SK-N-SH (cell line): ENCODE results near the gene TSSC4. TPM values are rescaled to one million over a fixed set of nuclear protein-coding genes. Genes with fewer than 3 reads are reported as not detected.

Experiments used
- CTCF ChIA-PET: fragments of 300-600, 350-600 bp; formaldehyde crosslinking; extraction: SDS; loops from one replicate; lab custom pipeline; 2021; lab: Yijun Ruan, JAX
- POLR2A ChIA-PET: fragments of 350-600 bp; sonication (Branson Sonifier 250); formaldehyde crosslinking; extraction: SDS; loops from one replicate; lab custom pipeline; 2020; ENCODE audit warnings: antibody characterized with exemption, inconsistent platforms; lab: Yijun Ruan, JAX
- DNase-seq: peaks from one replicate; pipeline ENCODE4 v3.0.0; 2012
- H2AFZ ChIP-seq: fragments of 200-600 bp; sonication (generic); 2 replicates; pipeline ENCODE4 v1.8.1; 2016; ENCODE audit warnings: antibody characterized with exemption, mild to moderate bottlenecking, low read depth
- H3F3A ChIP-seq: fragments of 200-600 bp; sonication (generic); replicated peaks from 2 replicates; pipeline ENCODE3; 2016; ENCODE audit warnings: antibody characterized with exemption, mild to moderate bottlenecking; ENCODE audit not compliant: insufficient read depth
- H3K27ac ChIP-seq, 2 experiments: fragments of 200-500 bp in 1 of 2; fragments of 200-600 bp in 1 of 2; sonication (Bioruptor generic) in 1 of 2; sonication (generic), shearing (Covaris generic) in 1 of 2; 2 replicates each; pipeline versions ENCODE4 v1.5.1 to v1.6.1; 2014 to 2016; ENCODE audit warnings: low read depth in 2 of 2, inconsistent platforms in 1 of 2, low read length in 1 of 2, mild to moderate bottlenecking in 1 of 2, mixed read lengths in 1 of 2
- H3K27me3 ChIP-seq: fragments of 200-600 bp; sonication (generic), shearing (Covaris generic); 2 replicates; pipeline ENCODE4 v1.6.1; 2016; ENCODE audit warnings: mixed run types; ENCODE audit not compliant: insufficient read depth
- H3K36me3 ChIP-seq, 2 experiments: fragments of 200-500 bp in 1 of 2; fragments of 200-600 bp in 1 of 2; sonication (Bioruptor generic) in 1 of 2; sonication (generic) in 1 of 2; replicated peaks in 1 of 2; 2 replicates each; pipeline versions ENCODE3 to v1.5.1; 2014 to 2016; ENCODE audit warnings: low read length in 1 of 2, mild to moderate bottlenecking in 1 of 2; ENCODE audit not compliant: insufficient read depth in 2 of 2, control insufficient read depth in 1 of 2
- H3K4me1 ChIP-seq, 2 experiments: fragments of 200-500 bp in 1 of 2; fragments of 200-600 bp in 1 of 2; sonication (Bioruptor generic) in 1 of 2; sonication (generic), shearing (Covaris generic) in 1 of 2; 2 replicates each; pipeline versions ENCODE4 v1.5.1 to v1.6.1; 2014 to 2016; ENCODE audit warnings: low read depth in 1 of 2, low read length in 1 of 2, mixed run types in 1 of 2; ENCODE audit not compliant: insufficient read depth in 2 of 2, control insufficient read depth in 1 of 2
- H3K4me2 ChIP-seq: fragments of 200-600 bp; sonication (generic), shearing (Covaris generic); 2 replicates; pipeline ENCODE4 v1.6.1; 2017; ENCODE audit warnings: mixed run types
- H3K4me3 ChIP-seq, 2 experiments: fragments of 200-500 bp in 1 of 2; fragments of 200-600 bp in 1 of 2; sonication (Bioruptor generic) in 1 of 2; sonication (generic), shearing (Covaris generic) in 1 of 2; 2 replicates each; pipeline versions ENCODE4 v1.5.1 to v1.8.1; 2014 to 2016; ENCODE audit warnings: low read depth in 2 of 2, inconsistent platforms in 1 of 2, low read length in 1 of 2, mild to moderate bottlenecking in 1 of 2, mixed read lengths in 1 of 2, moderate library complexity in 1 of 2
- H3K79me2 ChIP-seq: fragments of 200-600 bp; sonication (generic); 2 replicates; pipeline ENCODE4 v1.8.1; 2017; ENCODE audit warnings: mild to moderate bottlenecking; ENCODE audit not compliant: insufficient read depth
- H3K9ac ChIP-seq: fragments of 200-600 bp; sonication (generic); 2 replicates; pipeline ENCODE4 v1.6.1; 2017; ENCODE audit warnings: mixed run types
- H3K9me2 ChIP-seq: fragments of 200-600 bp; sonication (generic); 2 replicates; pipeline ENCODE4 v1.6.1; 2017; ENCODE audit warnings: mixed run types
- H3K9me3 ChIP-seq: fragments of 200-600 bp; sonication (generic); 2 replicates; pipeline ENCODE4 v1.6.1; 2017; ENCODE audit warnings: mixed run types, mild to moderate bottlenecking, moderate library complexity
- H4K20me1 ChIP-seq: fragments of 200-600 bp; sonication (generic); 2 replicates; pipeline ENCODE4 v1.6.1; 2017; ENCODE audit warnings: mild to moderate bottlenecking, mixed run types; ENCODE audit not compliant: insufficient read depth
- CHD2 ChIP-seq: fragments of 150-350 bp; IDR thresholded peaks from 2 replicates; pipeline ENCODE4 v1.6.1; 2018; ENCODE audit warnings: low read length; ENCODE audit not compliant: partially characterized antibody
- ELF1 ChIP-seq: IDR thresholded peaks from 2 replicates; pipeline ENCODE4 v1.4.0; 2012
- EP300 ChIP-seq, 2 experiments: IDR thresholded peaks; 2 replicates each; pipeline versions ENCODE4 v1.4.0 to v1.6.1; 2012; ENCODE audit warnings: borderline replicate concordance in 1 of 2, low read depth in 1 of 2, low read length in 1 of 2
- EZH2phosphoT487 ChIP-seq: fragments of 200-600 bp; sonication (generic); IDR thresholded peaks from 2 replicates; pipeline ENCODE4 v1.6.1; 2017; ENCODE audit warnings: low read depth, mixed run types, mild to moderate bottlenecking, antibody characterized with exemption, moderate library complexity, borderline replicate concordance
- IRF3 ChIP-seq: fragments of 150-350 bp; IDR thresholded peaks from 2 replicates; pipeline ENCODE4 v1.6.1; 2016; ENCODE audit warnings: mild to moderate bottlenecking, low read depth, low read length
- JUND ChIP-seq: IDR thresholded peaks from 2 replicates; pipeline ENCODE4 v1.4.0; 2012
- NFIC ChIP-seq: IDR thresholded peaks from 2 replicates; pipeline ENCODE4 v1.4.0; 2012; ENCODE audit warnings: borderline replicate concordance
- POLR2AphosphoS5 ChIP-seq: IDR thresholded peaks from 2 replicates; pipeline ENCODE4 v1.6.1; 2012; ENCODE audit warnings: low read depth, low read length
- RAD21 ChIP-seq: IDR thresholded peaks from 2 replicates; pipeline ENCODE4 v1.6.1; 2012; ENCODE audit warnings: mild to moderate bottlenecking, low read length
- RXRA ChIP-seq: IDR thresholded peaks from 2 replicates; pipeline ENCODE4 v1.4.0; 2012; ENCODE audit warnings: low read depth, mild to moderate bottlenecking, borderline replicate concordance
- SIN3A ChIP-seq: IDR thresholded peaks from 2 replicates; pipeline ENCODE4 v1.6.1; 2012; ENCODE audit warnings: low read depth, mild to moderate bottlenecking, low read length, moderate library complexity, borderline replicate concordance
- TAF1 ChIP-seq: IDR thresholded peaks from 2 replicates; pipeline ENCODE4 v1.6.1; 2012; ENCODE audit warnings: low read depth, mild to moderate bottlenecking, low read length, moderate library complexity, borderline replicate concordance
- USF1 ChIP-seq: IDR thresholded peaks from 2 replicates; pipeline ENCODE4 v1.4.0; 2012; ENCODE audit warnings: low read depth, borderline replicate concordance
- YY1 ChIP-seq: IDR thresholded peaks from 2 replicates; pipeline ENCODE4 v1.4.0; 2012; ENCODE audit warnings: low read depth, mild to moderate bottlenecking
- WGBS: methylation state at CpG from one replicate; pipeline ENCODE4 v1.1.6; 2017; ENCODE audit warnings: low lambda C conversion rate; 5-methylcytosine and 5-hydroxymethylcytosine counted together
- polyA plus RNA-seq, 3 experiments: library from polyadenylated mRNA; depleted of rRNA; stranded (reverse); fragments of >200 nt; gene quantifications; 2 replicates each; pipeline ENCODE4 v1.2.3, GENCODE V29; 2012
- TF ChIP-seq, protein P1 (sequence below): fragments of 200-600 bp; sonication (generic); IDR thresholded peaks from 2 replicates; pipeline ENCODE4 v1.6.1; 2017; ENCODE audit warnings: antibody characterized with exemption, mild to moderate bottlenecking, moderate library complexity
- TF ChIP-seq, protein P2 (sequence below): IDR thresholded peaks from 2 replicates; pipeline ENCODE4 v1.6.1; 2012; ENCODE audit warnings: mild to moderate bottlenecking, low read depth, low read length, moderate library complexity

TSSC4 gene
- polyA plus RNA-seq, 1 of the 3 experiments (the other 2 are of a cell fraction), result 45.1 TPM

DNA sequence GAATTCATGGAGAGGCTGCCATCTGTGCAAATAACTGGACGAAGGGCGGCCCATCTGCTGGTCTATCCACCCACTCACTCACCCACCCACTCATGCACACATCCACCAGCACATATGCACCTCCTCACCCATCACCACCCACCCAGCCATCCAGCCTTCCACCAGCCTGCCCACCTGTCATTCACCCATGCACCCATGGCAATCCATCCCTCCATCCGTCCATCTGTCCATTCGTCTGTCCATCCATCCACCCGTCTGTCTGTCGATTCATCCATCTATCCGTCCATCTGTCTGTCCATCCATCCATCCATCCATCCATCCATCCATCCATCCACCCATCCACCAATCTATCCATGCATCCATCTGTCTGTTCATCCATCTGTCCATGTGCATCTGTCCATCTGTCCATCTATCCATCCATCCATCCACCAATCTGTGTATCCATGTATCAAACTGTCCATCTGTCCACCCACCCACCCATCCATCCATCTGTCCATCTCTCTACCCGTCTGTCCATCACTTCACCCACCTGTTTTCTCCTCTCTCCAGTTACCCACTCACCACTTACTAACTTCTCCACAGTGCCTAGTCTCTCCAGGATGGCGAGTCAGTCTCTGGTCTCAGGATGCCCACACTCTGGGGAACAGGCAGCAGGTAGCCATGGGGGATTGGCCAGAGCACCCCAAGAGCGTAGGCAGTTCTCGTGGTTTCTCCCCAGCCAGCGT is 34.9 kb downstream of the TSSC4 start (continued):
- TF ChIP-seq, protein P1, sequence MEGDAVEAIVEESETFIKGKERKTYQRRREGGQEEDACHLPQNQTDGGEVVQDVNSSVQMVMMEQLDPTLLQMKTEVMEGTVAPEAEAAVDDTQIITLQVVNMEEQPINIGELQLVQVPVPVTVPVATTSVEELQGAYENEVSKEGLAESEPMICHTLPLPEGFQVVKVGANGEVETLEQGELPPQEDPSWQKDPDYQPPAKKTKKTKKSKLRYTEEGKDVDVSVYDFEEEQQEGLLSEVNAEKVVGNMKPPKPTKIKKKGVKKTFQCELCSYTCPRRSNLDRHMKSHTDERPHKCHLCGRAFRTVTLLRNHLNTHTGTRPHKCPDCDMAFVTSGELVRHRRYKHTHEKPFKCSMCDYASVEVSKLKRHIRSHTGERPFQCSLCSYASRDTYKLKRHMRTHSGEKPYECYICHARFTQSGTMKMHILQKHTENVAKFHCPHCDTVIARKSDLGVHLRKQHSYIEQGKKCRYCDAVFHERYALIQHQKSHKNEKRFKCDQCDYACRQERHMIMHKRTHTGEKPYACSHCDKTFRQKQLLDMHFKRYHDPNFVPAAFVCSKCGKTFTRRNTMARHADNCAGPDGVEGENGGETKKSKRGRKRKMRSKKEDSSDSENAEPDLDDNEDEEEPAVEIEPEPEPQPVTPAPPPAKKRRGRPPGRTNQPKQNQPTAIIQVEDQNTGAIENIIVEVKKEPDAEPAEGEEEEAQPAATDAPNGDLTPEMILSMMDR, result no peak
- TF ChIP-seq NFIC (no peak), USF1 (no peak)

- no peaks in the 10 kb centered on the region for H3K4me1 ChIP-seq
- H3K27me3 ChIP-seq, result no peaks in the 10 kb centered on the region
- TF ChIP-seq IRF3 (no peak), SIN3A (no peak), YY1 (no peak), POLR2AphosphoS5 (no peak), RXRA (no peak)
- H3K4me3 ChIP-seq, result no peak overlapping the region
- H2AFZ ChIP-seq, result no peak overlapping the region
- no peaks in the 10 kb centered on the region for H3F3A ChIP-seq
- no peak overlapping the region for H3K4me2 ChIP-seq
- ChIA-PET CTCF (interaction anchor here (1.1 to 3.3 kb wide), 4 partner anchors 9 to 97 kb away, joined by 3 to 19 read pairs (median 12); partner anchors contain the start of gene KCNQ1), POLR2A (no interaction called here)
- no peak overlapping the region for H3K27ac ChIP-seq
- H3K79me2 ChIP-seq, result no peaks in the 10 kb centered on the region
- no peak overlapping the region for H3K9ac ChIP-seq
- 20% methylated on average over 2 of the region's 10 CpGs for WGBS
- DNase-seq, result no peak
- no peaks in the 10 kb centered on the region for H3K9me2 ChIP-seq
- H3K36me3 ChIP-seq, result no peaks in the 10 kb centered on the region
- no peaks in the 10 kb centered on the region for H3K9me3 ChIP-seq
- H4K20me1 ChIP-seq, result no peaks in the 10 kb centered on the region
Measured at GRCh38 chr11:2436013-2436520, 35.5 kb downstream of the TSSC4 start.

- Histone ChIP-seq H3K79me2 (no peaks in the 10 kb centered on the region), H3K4me3 (no peak overlapping the region), H4K20me1 (no peaks in the 10 kb centered on the region), H2AFZ (no peak overlapping the region), H3K36me3 (no peaks in the 10 kb centered on the region), H3K9me2 (no peaks in the 10 kb centered on the region), H3K27me3 (no peaks in the 10 kb centered on the region), H3K4me2 (no peak overlapping the region), H3K27ac (no peak overlapping the region), H3K4me1 (no peaks in the 10 kb centered on the region), H3K9ac (no peak overlapping the region), H3F3A (no peaks in the 10 kb centered on the region), H3K9me3 (no peaks in the 10 kb centered on the region)
- DNase-seq, result no peak
- POLR2A ChIA-PET, result no interaction called here
- WGBS, result 71% methylated on average over 10 of the region's 13 CpGs
- CTCF ChIA-PET, result interaction anchor here (1.1 to 3.3 kb wide), 4 partner anchors 8 to 97 kb away, joined by 3 to 19 read pairs (median 12); partner anchors contain the start of gene KCNQ1
- no peak for TF ChIP-seq EP300 (IDR thresholded peaks at IDR 0.05; ENCODE audit: borderline replicate concordance in 1 of 2, low read depth in 1 of 2, low read length in 1 of 2)
- TF ChIP-seq RXRA, result no peak
- TF ChIP-seq TAF1, result no peak
- no peak for TF ChIP-seq JUND
- TF ChIP-seq EZH2phosphoT487, result no peak
- TF ChIP-seq RAD21, result no peak
- TF ChIP-seq NFIC, result no peak
- TF ChIP-seq YY1, result no peak
- no peak for TF ChIP-seq ELF1
- TF ChIP-seq, protein P2, sequence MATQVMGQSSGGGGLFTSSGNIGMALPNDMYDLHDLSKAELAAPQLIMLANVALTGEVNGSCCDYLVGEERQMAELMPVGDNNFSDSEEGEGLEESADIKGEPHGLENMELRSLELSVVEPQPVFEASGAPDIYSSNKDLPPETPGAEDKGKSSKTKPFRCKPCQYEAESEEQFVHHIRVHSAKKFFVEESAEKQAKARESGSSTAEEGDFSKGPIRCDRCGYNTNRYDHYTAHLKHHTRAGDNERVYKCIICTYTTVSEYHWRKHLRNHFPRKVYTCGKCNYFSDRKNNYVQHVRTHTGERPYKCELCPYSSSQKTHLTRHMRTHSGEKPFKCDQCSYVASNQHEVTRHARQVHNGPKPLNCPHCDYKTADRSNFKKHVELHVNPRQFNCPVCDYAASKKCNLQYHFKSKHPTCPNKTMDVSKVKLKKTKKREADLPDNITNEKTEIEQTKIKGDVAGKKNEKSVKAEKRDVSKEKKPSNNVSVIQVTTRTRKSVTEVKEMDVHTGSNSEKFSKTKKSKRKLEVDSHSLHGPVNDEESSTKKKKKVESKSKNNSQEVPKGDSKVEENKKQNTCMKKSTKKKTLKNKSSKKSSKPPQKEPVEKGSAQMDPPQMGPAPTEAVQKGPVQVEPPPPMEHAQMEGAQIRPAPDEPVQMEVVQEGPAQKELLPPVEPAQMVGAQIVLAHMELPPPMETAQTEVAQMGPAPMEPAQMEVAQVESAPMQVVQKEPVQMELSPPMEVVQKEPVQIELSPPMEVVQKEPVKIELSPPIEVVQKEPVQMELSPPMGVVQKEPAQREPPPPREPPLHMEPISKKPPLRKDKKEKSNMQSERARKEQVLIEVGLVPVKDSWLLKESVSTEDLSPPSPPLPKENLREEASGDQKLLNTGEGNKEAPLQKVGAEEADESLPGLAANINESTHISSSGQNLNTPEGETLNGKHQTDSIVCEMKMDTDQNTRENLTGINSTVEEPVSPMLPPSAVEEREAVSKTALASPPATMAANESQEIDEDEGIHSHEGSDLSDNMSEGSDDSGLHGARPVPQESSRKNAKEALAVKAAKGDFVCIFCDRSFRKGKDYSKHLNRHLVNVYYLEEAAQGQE, result no peak
- no peak for TF ChIP-seq CHD2
Measured at GRCh38 chr11:2436521-2437031, 36.0 kb downstream of the TSSC4 start.
